Measurements from ENCODE around the gene ACSM2A.

- TF ChIP-seq CTCF (IDR thresholded peaks at IDR 0.05; ENCODE audit: low read depth, low read length, missing input control) (no peak), REST (IDR thresholded peaks at IDR 0.05) (no peak), YY1 (IDR thresholded peaks at IDR 0.05) (no peak), EGR1 (IDR thresholded peaks at IDR 0.05; ENCODE audit: low read depth in 2 of 2) (no peak), NR2F2 (IDR thresholded peaks at IDR 0.05) (no peak)
Measured at GRCh38 chr16:20402651-20403050, 48.7 kb upstream of the ACSM2A start.

Measured in liver (tissue), 3 donors.